Common myeloid progenitor, CD34-positive (primary cell): ENCODE measurements around the gene MXD1.

ENCODE experiments used
- CTCF ChIA-PET: fragments of 350-600 bp; sonication (Branson Sonifier 250); formaldehyde crosslinking; loops from one replicate; lab custom pipeline; 2021; ENCODE audit warnings: antibody characterized with exemption; lab: Charles Lee
- POLR2A ChIA-PET: fragments of 350-600 bp; sonication (Branson Sonifier 250); formaldehyde crosslinking; loops from one replicate; lab custom pipeline; 2021; ENCODE audit warnings: antibody characterized with exemption; lab: Charles Lee
- DNase-seq, 3 donors: peaks; one replicate each; pipeline versions ENCODE4 v3.0.0 to v3.0.0-alpha.2; 2013
- H3K27ac ChIP-seq, 2 experiments: 1 replicate in 1 of 2; 2 replicates in 1 of 2; pipeline ENCODE4 v1.7.0; 2013; ENCODE audit warnings: inconsistent platforms in 2 of 2, low read length in 2 of 2, mild to moderate bottlenecking in 2 of 2, low read depth in 1 of 2, moderate library complexity in 1 of 2; ENCODE audit not compliant: severe bottlenecking in 2 of 2, insufficient read depth in 1 of 2, poor library complexity in 1 of 2
- H3K27me3 ChIP-seq, 5 experiments: replicated peaks in 2 of 5; 1 replicate in 3 of 5; 2 replicates in 2 of 5; pipeline versions ENCODE4 v1.6.1 to v1.7.0; 2013; ENCODE audit warnings: low read length in 4 of 5, mild to moderate bottlenecking in 2 of 5, moderate library complexity in 2 of 5, inconsistent platforms in 1 of 5; ENCODE audit not compliant: insufficient read depth in 5 of 5, control insufficient read depth in 4 of 5
- H3K36me3 ChIP-seq, 4 experiments: 1 replicate in 2 of 4; 2 replicates in 2 of 4; pipeline versions ENCODE4 v1.6.1 to v1.7.0; 2013; ENCODE audit warnings: low read length in 3 of 4, control low read depth in 1 of 4, mild to moderate bottlenecking in 1 of 4; ENCODE audit not compliant: control insufficient read depth in 4 of 4, insufficient read depth in 4 of 4
- H3K4me1 ChIP-seq, 4 experiments: 1 replicate in 3 of 4; 2 replicates in 1 of 4; pipeline versions ENCODE4 v1.6.1 to v1.7.1; 2013; ENCODE audit warnings: low read length in 3 of 4, mild to moderate bottlenecking in 3 of 4, control low read depth in 1 of 4, inconsistent platforms in 1 of 4, moderate library complexity in 1 of 4; ENCODE audit not compliant: control insufficient read depth in 4 of 4, insufficient read depth in 4 of 4; ENCODE audit errors: control extremely low read depth in 1 of 4
- H3K4me3 ChIP-seq, 7 experiments: 1 replicate in 4 of 7; 2 replicates in 3 of 7; pipeline versions ENCODE4 v1.5.1 to v1.7.0; 2013; ENCODE audit warnings: mild to moderate bottlenecking in 7 of 7, low read length in 6 of 7, moderate library complexity in 6 of 7, inconsistent platforms in 2 of 7, low read depth in 2 of 7, control low read depth in 1 of 7; ENCODE audit not compliant: insufficient read depth in 4 of 7, control insufficient read depth in 1 of 7; ENCODE audit errors: extremely low read depth in 1 of 7
- H3K9me3 ChIP-seq, 5 experiments: 1 replicate in 4 of 5; 2 replicates in 1 of 5; pipeline versions ENCODE4 v1.6.1 to v1.7.1; 2013; ENCODE audit warnings: low read length in 4 of 5, mild to moderate bottlenecking in 2 of 5, inconsistent platforms in 1 of 5, low read depth in 1 of 5, moderate library complexity in 1 of 5; ENCODE audit not compliant: control insufficient read depth in 4 of 5, insufficient read depth in 2 of 5; ENCODE audit errors: control extremely low read depth in 1 of 5
- WGBS: methylation state at CpG from one replicate; pipeline ENCODE4 v1.1.5; 2013; ENCODE audit not compliant: insufficient coverage; 5-methylcytosine and 5-hydroxymethylcytosine counted together

Gene MXD1

GRCh38 chr2:69988086-69988635 is 73.3 kb downstream of the MXD1 start:
- no peak for DNase-seq
- peaks cover 0 to 10% (median 0%) of the 10 kb centered on the region in 4 experiments for H3K4me1 ChIP-seq
- H3K4me3 ChIP-seq: no peak overlapping the region
- ChIA-PET POLR2A (interaction anchor here (0.6 kb wide), 1 partner anchor 17 kb away, joined by 3 read pairs; no protein-coding TSS in a partner anchor), CTCF (no interaction called here)
- H3K27me3 ChIP-seq: no peaks in the 10 kb centered on the region
- no peak overlapping the region for H3K27ac ChIP-seq
- H3K9me3 ChIP-seq: no peaks in the 10 kb centered on the region
- peaks cover 0 to 4% (median 1%) of the 10 kb centered on the region in 4 experiments for H3K36me3 ChIP-seq
- 100% methylated on average over 5 of the region's 5 CpGs for WGBS

- peaks cover 0 to 10% (median 0%) of the 10 kb centered on the region in 4 experiments for H3K4me1 ChIP-seq
- ChIA-PET POLR2A (interaction anchor here (0.6 kb wide), 2 partner anchors 136 to 156 kb away, joined by 7 to 8 read pairs; no protein-coding TSS in a partner anchor), CTCF (no interaction called here)
- DNase-seq: no peak
- no peak overlapping the region for H3K27ac ChIP-seq
- no peak overlapping the region for H3K4me3 ChIP-seq
- H3K9me3 ChIP-seq: no peaks in the 10 kb centered on the region
- WGBS: 100% methylated on average over 3 of the region's 3 CpGs
- H3K36me3 ChIP-seq: peaks cover 0 to 11% (median 1%) of the 10 kb centered on the region in 4 experiments
- no peaks in the 10 kb centered on the region for H3K27me3 ChIP-seq
These were observed 74.1 kb downstream of the MXD1 start for GRCh38 chr2:69989009-69989408.

GRCh38 chr2:69989441-69990105 is 74.7 kb downstream of the MXD1 start:
- ChIA-PET CTCF (no interaction called here), POLR2A (no interaction called here)
- Histone ChIP-seq H3K27ac (no peak overlapping the region), H3K4me3 (no peak overlapping the region), H3K4me1 (peaks cover 0 to 10% (median 0%) of the 10 kb centered on the region in 4 experiments), H3K36me3 (peaks cover 0 to 16% (median 1%) of the 10 kb centered on the region in 4 experiments), H3K9me3 (no peaks in the 10 kb centered on the region), H3K27me3 (no peaks in the 10 kb centered on the region)
- no peak for DNase-seq
- WGBS: 96% methylated on average over 9 of the region's 12 CpGs
